Stomach (tissue), 9 donors: ENCODE data around the gene RAD9A. TPM values are rescaled to one million over a fixed set of nuclear protein-coding genes. Genes with fewer than 3 reads are reported as not detected.
"Not testable (repeated sequence)": the region's sequence is repeated elsewhere in the genome, so short reads cannot be mapped to it uniquely, and the experiment has no call there.

Experiments used
- DNase-seq, 2 donors: peaks; one replicate each; pipeline versions ENCODE4 v3.0.0 to v3.0.0-alpha.2; 2013 to 2019
- H3K27ac ChIP-seq, 5 donors: fragments of 200-600 bp in 4 of 5; sonication (generic) in 4 of 5; one replicate each; pipeline ENCODE4 v1.5.1; 2013 to 2019; ENCODE audit warnings: mild to moderate bottlenecking in 1 of 5, moderate library complexity in 1 of 5
- H3K27me3 ChIP-seq, 3 donors: fragments of 200-600 bp; sonication (generic); one replicate each; pipeline ENCODE4 v1.5.1; 2017 to 2019; ENCODE audit warnings: mixed run types in 1 of 3
- H3K36me3 ChIP-seq, 4 donors: fragments of 200-600 bp; sonication (generic); 1 replicate in 3 of 4; 2 replicates in 1 of 4; pipeline ENCODE4 v1.5.1; 2016 to 2019
- H3K4me1 ChIP-seq, 4 donors: fragments of 200-600 bp; sonication (generic); one replicate each; pipeline ENCODE4 v1.5.1; 2016 to 2019
- H3K4me3 ChIP-seq, 4 donors: fragments of 200-600 bp; sonication (generic) in 3 of 4; one replicate each; pipeline ENCODE4 v1.5.1; 2016 to 2019; ENCODE audit warnings: mild to moderate bottlenecking in 1 of 4
- H3K9me3 ChIP-seq, 4 donors: fragments of 200-600 bp; sonication (generic); one replicate each; pipeline ENCODE4 v1.5.1; 2016 to 2019
- EP300 ChIP-seq: sonication (generic); formaldehyde crosslinking; IDR thresholded peaks from one replicate; pipeline ENCODE4 v1.6.1; 2017; ENCODE audit warnings: antibody characterized with exemption
- POLR2A ChIP-seq, 4 donors: fragments of 450-650 bp; IDR thresholded peaks; one replicate each; pipeline ENCODE4 v1.6.1; 2016; ENCODE audit warnings: antibody characterized with exemption in 4 of 4, control low read depth in 2 of 4, mild to moderate bottlenecking in 1 of 4, moderate library complexity in 1 of 4
- POLR2AphosphoS5 ChIP-seq, 3 donors: sonication (generic); formaldehyde crosslinking; IDR thresholded peaks; one replicate each; pipeline ENCODE4 v1.6.1; 2016; ENCODE audit warnings: antibody characterized with exemption in 3 of 3
- WGBS, 5 donors: extraction: QIAGEN DNeasy Blood & Tissue Kit in 3 of 5; methylation state at CpG; one replicate each; pipeline versions ENCODE4 v1.1.5 to v1.1.7; 2013 to 2018; 5-methylcytosine and 5-hydroxymethylcytosine counted together
- intact Hi-C: fragments of 100-400 bp; cut with DNase I; formaldehyde crosslinking; loops from one replicate; pipeline ENCODE4 v1.15.1; 2023; ENCODE audit warnings: low total_unique reads
- polyA plus RNA-seq, 3 donors: library from polyadenylated mRNA; stranded (reverse); fragments of 200-250 nt; gene quantifications; one replicate each; pipeline ENCODE4 v1.2.3, GENCODE V29; 2013
- total RNA-seq, 5 donors: library from RNA; depleted of rRNA; stranded (reverse); fragments of >200 nt; gene quantifications; one replicate each; pipeline versions ENCODE4 v1.1.0 to v1.2.3, GENCODE V29; 2014 to 2016
- TF ChIP-seq, protein P1 (sequence below), 7 experiments: fragments of 450-650 bp in 4 of 7; fragments of 200-600 bp in 3 of 7; sonication (generic) in 3 of 7; IDR thresholded peaks; one replicate each; pipeline ENCODE4 v1.5.1; 2016 to 2019; ENCODE audit warnings: antibody characterized with exemption in 7 of 7, control low read depth in 2 of 7, mild to moderate bottlenecking in 1 of 7
- donor health status: healthy with polysubstance abuse.
- donor health status: Bipolar disorder and iron deficiency.
- donor health status: healthy.

RAD9A gene
- total and polyA plus RNA-seq, 8 donors = 7.0 to 88.9 (median 28.7) TPM

DNA sequence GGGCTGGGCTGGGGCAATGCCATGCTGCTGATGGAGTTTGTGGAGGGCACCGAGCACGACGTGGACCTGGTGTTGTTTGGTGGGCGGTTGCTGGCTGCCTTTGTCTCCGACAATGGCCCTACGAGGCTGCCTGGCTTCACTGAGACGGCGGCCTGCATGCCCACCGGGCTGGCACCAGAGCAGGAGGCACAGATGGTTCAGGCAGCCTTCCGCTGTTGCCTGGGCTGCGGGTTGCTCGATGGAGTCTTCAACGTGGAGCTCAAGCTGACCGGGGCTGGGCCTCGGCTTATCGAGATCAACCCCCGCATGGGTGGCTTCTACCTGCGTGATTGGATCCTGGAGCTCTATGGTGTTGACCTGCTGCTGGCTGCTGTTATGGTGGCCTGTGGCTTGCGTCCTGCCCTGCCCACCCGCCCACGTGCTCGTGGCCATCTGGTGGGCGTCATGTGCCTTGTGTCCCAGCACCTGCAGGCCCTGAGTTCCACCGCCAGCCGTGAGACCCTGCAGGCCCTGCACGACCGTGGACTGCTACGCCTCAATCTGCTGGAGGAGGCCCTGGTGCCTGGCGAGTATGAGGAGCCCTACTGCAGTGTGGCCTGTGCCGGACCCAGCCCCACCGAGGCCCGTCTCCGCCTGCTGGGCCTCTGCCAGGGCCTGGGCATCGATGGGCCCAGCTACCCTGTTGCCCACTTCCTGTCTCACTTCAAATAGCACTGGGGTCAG, 32.3 kb downstream of the RAD9A start:
- Histone ChIP-seq H3K36me3 (no peaks in the 10 kb centered on the region), H3K4me3 (no peak overlapping the region), H3K4me1 (peaks cover 32 to 37% (median 34%) of the 10 kb centered on the region in 4 donors), H3K27me3 (no peaks in the 10 kb centered on the region), H3K27ac (no peak overlapping the region), H3K9me3 (no peaks in the 10 kb centered on the region)
- WGBS, 5 donors = 80 to 88% (median 86%) methylated on average over 14 to 34 of the region's 34 CpGs
- intact Hi-C loops = no loop called here
- TF ChIP-seq EP300 = no peak
- no peak for TF ChIP-seq POLR2AphosphoS5 (IDR thresholded peaks at IDR 0.05)
- no peak for TF ChIP-seq POLR2A (IDR thresholded peaks at IDR 0.05)
- TF ChIP-seq, protein P1, sequence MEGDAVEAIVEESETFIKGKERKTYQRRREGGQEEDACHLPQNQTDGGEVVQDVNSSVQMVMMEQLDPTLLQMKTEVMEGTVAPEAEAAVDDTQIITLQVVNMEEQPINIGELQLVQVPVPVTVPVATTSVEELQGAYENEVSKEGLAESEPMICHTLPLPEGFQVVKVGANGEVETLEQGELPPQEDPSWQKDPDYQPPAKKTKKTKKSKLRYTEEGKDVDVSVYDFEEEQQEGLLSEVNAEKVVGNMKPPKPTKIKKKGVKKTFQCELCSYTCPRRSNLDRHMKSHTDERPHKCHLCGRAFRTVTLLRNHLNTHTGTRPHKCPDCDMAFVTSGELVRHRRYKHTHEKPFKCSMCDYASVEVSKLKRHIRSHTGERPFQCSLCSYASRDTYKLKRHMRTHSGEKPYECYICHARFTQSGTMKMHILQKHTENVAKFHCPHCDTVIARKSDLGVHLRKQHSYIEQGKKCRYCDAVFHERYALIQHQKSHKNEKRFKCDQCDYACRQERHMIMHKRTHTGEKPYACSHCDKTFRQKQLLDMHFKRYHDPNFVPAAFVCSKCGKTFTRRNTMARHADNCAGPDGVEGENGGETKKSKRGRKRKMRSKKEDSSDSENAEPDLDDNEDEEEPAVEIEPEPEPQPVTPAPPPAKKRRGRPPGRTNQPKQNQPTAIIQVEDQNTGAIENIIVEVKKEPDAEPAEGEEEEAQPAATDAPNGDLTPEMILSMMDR (IDR thresholded peaks at IDR 0.05) = no peak
- no peak for DNase-seq

DNA sequence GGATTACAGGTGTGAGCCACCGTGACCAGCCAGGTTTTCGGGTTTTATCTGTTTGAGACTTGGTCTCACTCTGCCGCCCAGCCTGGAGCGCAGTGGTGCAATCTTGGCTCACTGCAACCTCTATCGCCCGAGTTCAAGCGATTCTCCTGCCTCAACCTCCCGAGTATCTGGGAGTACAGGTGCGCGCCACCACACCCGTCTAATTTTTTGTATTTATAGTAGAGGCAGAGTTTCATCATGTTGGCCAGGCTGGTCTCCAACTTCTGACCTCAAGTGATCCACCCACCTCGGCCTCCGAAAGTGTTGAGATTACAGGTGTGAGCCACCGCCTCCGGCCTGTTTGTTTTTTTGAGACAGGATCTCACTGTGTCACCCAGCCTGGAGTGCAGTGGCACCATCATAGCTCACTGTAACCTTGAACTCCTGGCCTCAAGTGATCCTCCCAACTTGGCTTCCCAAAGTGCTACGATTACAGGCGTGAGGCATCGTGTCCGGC, 35.6 kb downstream of the RAD9A start:
- H3K36me3 ChIP-seq = peaks cover 14 to 30% (median 25%) of the 10 kb centered on the region in 4 donors
- intact Hi-C loops, H3K9me3 ChIP-seq, DNase-seq, H3K27me3 ChIP-seq: not testable (repeated sequence)
- peak overlapping the region; percentile 80 to 97 (median 90) for H3K4me3 ChIP-seq
- H3K27ac ChIP-seq = peak overlapping the region; percentile 91 to 98 (median 95)
- H3K4me1 ChIP-seq = peaks cover 20 to 30% (median 26%) of the 10 kb centered on the region in 4 donors
- WGBS, 5 donors = 58 to 75% (median 68%) methylated on average over 19 of the region's 19 CpGs

DNA sequence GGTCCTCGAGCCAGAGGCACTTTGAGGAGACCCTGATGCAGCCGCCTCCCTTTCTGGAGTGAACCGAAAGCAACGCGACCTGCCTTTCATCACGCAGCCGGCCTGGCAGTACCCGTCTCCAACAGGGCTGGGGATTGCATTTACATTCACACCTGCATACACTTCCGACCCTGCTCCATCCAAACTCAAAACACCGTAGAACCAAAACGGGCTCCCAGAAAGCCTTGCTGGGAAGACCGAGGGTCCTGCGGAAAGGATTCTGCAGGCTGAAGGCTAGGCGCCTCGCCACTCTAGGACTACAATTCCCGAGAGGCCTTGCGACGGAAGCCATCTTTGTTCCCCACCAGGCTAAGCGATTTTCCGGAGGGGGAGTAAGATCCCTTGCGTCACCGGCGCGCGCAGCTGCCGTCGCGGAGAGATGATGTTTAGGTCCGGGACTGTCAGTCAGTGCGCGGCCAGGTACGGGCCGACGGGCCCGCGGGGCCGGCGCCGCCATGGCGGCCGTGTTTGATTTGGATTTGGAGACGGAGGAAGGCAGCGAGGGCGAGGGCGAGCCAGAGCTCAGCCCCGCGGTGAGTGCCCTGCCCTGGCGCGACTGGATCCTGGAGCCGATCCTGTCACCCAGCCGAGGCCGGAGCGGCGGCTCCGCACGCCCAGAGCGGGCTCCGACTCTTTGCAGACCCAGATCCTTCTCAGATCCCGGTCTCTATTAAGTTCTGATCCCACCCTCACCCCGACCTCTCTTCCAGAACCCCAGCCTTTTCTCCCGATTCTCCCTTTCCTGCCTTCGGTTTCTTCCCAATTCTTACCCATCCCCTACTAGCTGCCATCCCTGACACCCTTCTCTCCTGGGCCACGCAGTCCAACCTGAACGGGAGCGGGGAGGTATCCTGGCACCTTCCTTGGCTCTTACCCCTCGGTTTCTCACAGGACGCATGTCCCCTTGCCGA, 36.5 kb downstream of the RAD9A start, which contains the start of gene RPS6KB2:
Gene RPS6KB2, plus strand, starts transcription at position 443 of the 950 bp plus-strand sequence. Its CDS starts 52 bp downstream, at position 495.
- Histone ChIP-seq H3K36me3 (peaks cover 23 to 39% (median 34%) of the 10 kb centered on the region in 4 donors), H3K27ac (peak within 1 kb of the TSS; percentile 91 to 98 (median 95)), H3K4me1 (peaks cover 20 to 34% (median 26%) of the 10 kb centered on the region in 4 donors), H3K4me3 (peak within 1 kb of the TSS; percentile 80 to 97 (median 90)), H3K9me3 (no peaks in the 10 kb centered on the region), H3K27me3 (no peaks in the 10 kb centered on the region)
- intact Hi-C loops = no loop called here
- TF ChIP-seq POLR2A (IDR thresholded peaks at IDR 0.05) (peak in 2 of 4 donors; percentile 65 to 94), POLR2AphosphoS5 (IDR thresholded peaks at IDR 0.05) (peak; percentile 94 to 99 (median 98)), EP300 (no peak)
- TF ChIP-seq, protein P1 (IDR thresholded peaks at IDR 0.05) = no peak
- 0 to 1% (median 1%) methylated on average over 46 to 68 of the region's 68 CpGs for WGBS, 5 donors
- DNase-seq = peak; percentile 99 to 100

DNA sequence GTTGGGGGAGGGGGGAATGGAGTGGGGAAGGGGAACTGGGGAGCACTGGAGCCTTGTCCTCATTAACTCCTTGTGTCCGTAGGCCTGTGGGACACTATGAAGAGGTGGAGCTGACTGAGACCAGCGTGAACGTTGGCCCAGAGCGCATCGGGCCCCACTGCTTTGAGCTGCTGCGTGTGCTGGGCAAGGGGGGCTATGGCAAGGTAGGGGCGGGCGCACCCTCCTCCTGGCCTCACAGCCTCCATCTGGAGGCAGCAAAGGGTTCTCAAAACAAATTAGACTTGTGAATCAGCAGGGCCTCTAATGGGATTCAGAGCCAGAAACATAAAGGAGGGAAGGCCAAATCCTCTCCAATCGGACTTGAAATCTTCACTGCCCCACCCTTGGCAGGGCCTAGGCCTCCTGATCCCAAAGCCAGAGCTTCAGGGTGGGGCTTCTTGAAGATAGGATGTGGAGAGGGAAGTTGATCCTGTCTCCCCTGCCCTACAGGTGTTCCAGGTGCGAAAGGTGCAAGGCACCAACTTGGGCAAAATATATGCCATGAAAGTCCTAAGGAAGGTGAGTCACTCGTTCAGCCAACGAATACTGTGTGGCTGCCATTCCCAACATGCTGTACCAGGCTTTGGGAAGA, 37.4 kb downstream of the RAD9A start:
- WGBS, 5 donors = 20 to 45% (median 36%) methylated on average over 9 to 12 of the region's 12 CpGs
- TF ChIP-seq POLR2A (IDR thresholded peaks at IDR 0.05) = no peak
- TF ChIP-seq POLR2AphosphoS5 (IDR thresholded peaks at IDR 0.05) = no peak
- no peak for TF ChIP-seq EP300
- TF ChIP-seq, protein P1 (IDR thresholded peaks at IDR 0.05) = no peak

More for the DNA sequence above, 37.4 kb downstream of the RAD9A start:
- H3K4me1 ChIP-seq = peaks cover 20 to 35% (median 26%) of the 10 kb centered on the region in 4 donors
- peak overlapping the region; percentile 91 to 98 (median 95) for H3K27ac ChIP-seq
- intact Hi-C loops = no loop called here
- DNase-seq = peak in 1 of 2 donors; percentile 41
- H3K9me3 ChIP-seq = no peaks in the 10 kb centered on the region
- peak overlapping the region; percentile 80 to 97 (median 90) for H3K4me3 ChIP-seq
- no peaks in the 10 kb centered on the region for H3K27me3 ChIP-seq
- H3K36me3 ChIP-seq = peaks cover 30 to 47% (median 42%) of the 10 kb centered on the region in 4 donors
